ENCODE results near the gene ZNF784.

The ZNF784 gene

GRCh38 chr19:55605207-55605636 lies 19.1 kb downstream of the ZNF784 start:
- Histone ChIP-seq H3K9me3 (replicated peaks; ENCODE audit: insufficient read depth, low read length) (no peaks in the 10 kb centered on the region), H3K4me2 (ENCODE audit: low read depth, low read length) (peak overlapping the region; percentile 86), H2AFZ (ENCODE audit: low read length) (0 out of 2 replicates have a peak overlapping the region, but pooled peaks have one; percentile 34), H3K79me2 (ENCODE audit: low read length) (peaks cover 36% of the 10 kb centered on the region), H3K36me3 (replicated peaks; ENCODE audit: insufficient read depth, low read length) (no peaks in the 10 kb centered on the region), H3K27ac (ENCODE audit: low read length) (peak overlapping the region; percentile 68), H4K20me1 (ENCODE audit: insufficient read depth, low read length) (no peaks in the 10 kb centered on the region), H3K9ac (ENCODE audit: low read length) (peak overlapping the region; percentile 50; the same call in 1 of the 2 replicates), H3K4me3 (ENCODE audit: low read length) (peak overlapping the region; percentile 67), H3K27me3 (replicated peaks; ENCODE audit: insufficient read depth, low read length) (no peaks in the 10 kb centered on the region), H3K9me2 (replicated peaks; ENCODE audit: insufficient read depth, low read length) (no peaks in the 10 kb centered on the region), H3K4me1 (ENCODE audit: low read length) (peaks cover 18% of the 10 kb centered on the region), H3F3A (ENCODE audit: insufficient read depth, low read length) (peaks cover 29% of the 10 kb centered on the region)
- TF ChIP-seq CTCF (IDR thresholded peaks at IDR 0.05; ENCODE audit: low read length), result no peak
- no peak for TF ChIP-seq EZH2 (optimal IDR thresholded peaks at IDR 0.05; ENCODE audit: low read depth, low read length)
- TF ChIP-seq EZH2phosphoT487 (IDR thresholded peaks at IDR 0.05; ENCODE audit: low read length), result no peak
- peak; percentile 98 for DNase-seq

GRCh38 chr19:55603581-55604292 lies 20.6 kb downstream of the ZNF784 start:
- Histone ChIP-seq H3K79me2 (ENCODE audit: low read length) (peaks cover 27% of the 10 kb centered on the region), H3K36me3 (replicated peaks; ENCODE audit: insufficient read depth, low read length) (no peaks in the 10 kb centered on the region), H2AFZ (ENCODE audit: low read length) (no peak overlapping the region), H3F3A (ENCODE audit: insufficient read depth, low read length) (peaks cover 37% of the 10 kb centered on the region), H3K27me3 (replicated peaks; ENCODE audit: insufficient read depth, low read length) (no peaks in the 10 kb centered on the region), H3K4me2 (ENCODE audit: low read depth, low read length) (no peak overlapping the region), H3K4me1 (ENCODE audit: low read length) (peaks cover 18% of the 10 kb centered on the region), H3K4me3 (ENCODE audit: low read length) (no peak overlapping the region), H3K9me2 (replicated peaks; ENCODE audit: insufficient read depth, low read length) (no peaks in the 10 kb centered on the region), H4K20me1 (ENCODE audit: insufficient read depth, low read length) (no peaks in the 10 kb centered on the region), H3K9ac (ENCODE audit: low read length) (no peak overlapping the region), H3K9me3 (replicated peaks; ENCODE audit: insufficient read depth, low read length) (no peaks in the 10 kb centered on the region), H3K27ac (ENCODE audit: low read length) (no peak overlapping the region)
- TF ChIP-seq EZH2phosphoT487 (IDR thresholded peaks at IDR 0.05; ENCODE audit: low read length), result no peak
- no peak for TF ChIP-seq CTCF (IDR thresholded peaks at IDR 0.05; ENCODE audit: low read length)
- no peak for TF ChIP-seq EZH2 (optimal IDR thresholded peaks at IDR 0.05; ENCODE audit: low read depth, low read length)
- no peak for DNase-seq

- no peak overlapping the region for H3K27ac ChIP-seq (ENCODE audit: low read length)
- no peak overlapping the region for H3K4me3 ChIP-seq (ENCODE audit: low read length)
- H3K27me3 ChIP-seq (replicated peaks; ENCODE audit: insufficient read depth, low read length), result no peaks in the 10 kb centered on the region
- H4K20me1 ChIP-seq (ENCODE audit: insufficient read depth, low read length), result no peaks in the 10 kb centered on the region
- no peak overlapping the region for H3K4me2 ChIP-seq (ENCODE audit: low read depth, low read length)
- H3K9me3 ChIP-seq (replicated peaks; ENCODE audit: insufficient read depth, low read length), result no peaks in the 10 kb centered on the region
- peaks cover 37% of the 10 kb centered on the region for H3F3A ChIP-seq (ENCODE audit: insufficient read depth, low read length)
- no peaks in the 10 kb centered on the region for H3K9me2 ChIP-seq (replicated peaks; ENCODE audit: insufficient read depth, low read length)
- no peaks in the 10 kb centered on the region for H3K36me3 ChIP-seq (replicated peaks; ENCODE audit: insufficient read depth, low read length)
- no peak overlapping the region for H2AFZ ChIP-seq (ENCODE audit: low read length)
- peaks cover 18% of the 10 kb centered on the region for H3K4me1 ChIP-seq (ENCODE audit: low read length)
- DNase-seq, result no peak
- peaks cover 23% of the 10 kb centered on the region for H3K79me2 ChIP-seq (ENCODE audit: low read length)
- H3K9ac ChIP-seq (ENCODE audit: low read length), result no peak overlapping the region
- TF ChIP-seq CTCF (IDR thresholded peaks at IDR 0.05; ENCODE audit: low read length), result no peak
- no peak for TF ChIP-seq EZH2phosphoT487 (IDR thresholded peaks at IDR 0.05; ENCODE audit: low read length)
- no peak for TF ChIP-seq EZH2 (optimal IDR thresholded peaks at IDR 0.05; ENCODE audit: low read depth, low read length)
These were observed 21.3 kb downstream of the ZNF784 start for GRCh38 chr19:55603115-55603514.
